Keratinocyte (primary cell): ENCODE results near the gene ADGRF3.

Experiments
- CTCF ChIP-seq, 3 experiments: IDR thresholded peaks in 1 of 3; conservative IDR thresholded peaks in 1 of 3; optimal IDR thresholded peaks in 1 of 3; 2 replicates in 2 of 3; 3 replicates in 1 of 3; pipeline versions ENCODE3 to v1.5.1; 2011; ENCODE audit warnings: low read length in 3 of 3, mild to moderate bottlenecking in 3 of 3, moderate library complexity in 2 of 3, control low read depth in 1 of 3, inconsistent platforms in 1 of 3; ENCODE audit not compliant: insufficient read depth in 2 of 3; ENCODE audit errors: extremely low read depth in 1 of 3
- EZH2 ChIP-seq: IDR thresholded peaks from one replicate; pipeline ENCODE4 v1.6.1; 2012; ENCODE audit warnings: inconsistent platforms, mild to moderate bottlenecking, low read length, moderate library complexity

- no peak for TF ChIP-seq CTCF (optimal IDR thresholded peaks at IDR 0.05 in 1 of 3, IDR thresholded peaks at IDR 0.05 in 1 of 3, conservative IDR thresholded peaks at IDR 0.05 in 1 of 3; ENCODE audit: extremely low read depth in 1 of 3, insufficient read depth in 2 of 3, low read length in 3 of 3)
- no peak for TF ChIP-seq EZH2
Observed at GRCh38 chr2:26333293-26333692, 13.3 kb downstream of the ADGRF3 start.
